Measurements from ENCODE around the gene CST9L.

The CST9L gene

DNA sequence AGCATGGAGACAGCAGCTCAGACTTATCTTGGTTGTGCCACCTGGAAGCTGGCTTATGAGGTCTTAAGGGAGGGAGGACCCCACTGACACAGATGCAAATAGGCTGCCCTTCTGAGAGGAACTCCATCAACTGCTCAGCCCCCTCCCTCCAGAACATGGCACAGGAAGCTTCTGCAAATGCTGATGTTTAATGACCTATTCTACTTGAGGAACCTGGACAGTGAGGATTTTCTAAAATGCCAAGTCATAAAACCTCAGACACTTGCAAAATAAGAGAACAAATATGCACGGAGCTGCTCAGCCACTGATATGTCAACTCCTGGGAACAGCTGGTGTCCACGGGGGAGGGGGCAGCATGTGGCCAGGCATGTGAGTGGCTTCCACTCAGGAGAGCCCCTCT is 34.0 kb upstream of the CST9L start:
- DNase-seq (ENCODE audit: low read depth): no peak
- TF ChIP-seq, protein P1, sequence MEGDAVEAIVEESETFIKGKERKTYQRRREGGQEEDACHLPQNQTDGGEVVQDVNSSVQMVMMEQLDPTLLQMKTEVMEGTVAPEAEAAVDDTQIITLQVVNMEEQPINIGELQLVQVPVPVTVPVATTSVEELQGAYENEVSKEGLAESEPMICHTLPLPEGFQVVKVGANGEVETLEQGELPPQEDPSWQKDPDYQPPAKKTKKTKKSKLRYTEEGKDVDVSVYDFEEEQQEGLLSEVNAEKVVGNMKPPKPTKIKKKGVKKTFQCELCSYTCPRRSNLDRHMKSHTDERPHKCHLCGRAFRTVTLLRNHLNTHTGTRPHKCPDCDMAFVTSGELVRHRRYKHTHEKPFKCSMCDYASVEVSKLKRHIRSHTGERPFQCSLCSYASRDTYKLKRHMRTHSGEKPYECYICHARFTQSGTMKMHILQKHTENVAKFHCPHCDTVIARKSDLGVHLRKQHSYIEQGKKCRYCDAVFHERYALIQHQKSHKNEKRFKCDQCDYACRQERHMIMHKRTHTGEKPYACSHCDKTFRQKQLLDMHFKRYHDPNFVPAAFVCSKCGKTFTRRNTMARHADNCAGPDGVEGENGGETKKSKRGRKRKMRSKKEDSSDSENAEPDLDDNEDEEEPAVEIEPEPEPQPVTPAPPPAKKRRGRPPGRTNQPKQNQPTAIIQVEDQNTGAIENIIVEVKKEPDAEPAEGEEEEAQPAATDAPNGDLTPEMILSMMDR (IDR thresholded peaks at IDR 0.05; ENCODE audit: control insufficient read depth, extremely low read depth, insufficient read depth): no peak
- H3K4me3 ChIP-seq (ENCODE audit: low read depth, low read length): no peak overlapping the region

DNA sequence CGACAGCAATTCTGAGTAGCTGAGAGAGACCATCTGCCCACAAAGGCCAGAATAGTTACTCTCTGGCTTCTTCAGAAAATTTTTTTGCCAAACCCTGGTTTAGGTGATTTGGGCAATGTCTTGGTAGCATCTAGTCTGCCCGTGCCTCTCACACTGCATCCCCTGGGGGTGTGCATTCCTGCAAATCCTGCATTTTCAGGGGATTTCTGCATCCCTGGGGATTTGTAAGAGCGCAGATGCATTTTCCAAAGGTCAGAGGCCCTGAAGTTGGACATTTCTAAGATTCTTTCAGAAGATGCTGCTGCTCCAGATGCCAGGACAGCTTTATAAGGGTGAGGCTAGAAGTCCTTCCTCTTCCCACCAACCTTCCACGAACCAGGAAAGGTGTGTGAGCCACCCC is 33.4 kb upstream of the CST9L start:
- no peak overlapping the region for H3K4me3 ChIP-seq (ENCODE audit: low read depth, low read length)
- DNase-seq (ENCODE audit: low read depth): no peak
- TF ChIP-seq, protein P1 (IDR thresholded peaks at IDR 0.05; ENCODE audit: control insufficient read depth, extremely low read depth, insufficient read depth): no peak

DNA sequence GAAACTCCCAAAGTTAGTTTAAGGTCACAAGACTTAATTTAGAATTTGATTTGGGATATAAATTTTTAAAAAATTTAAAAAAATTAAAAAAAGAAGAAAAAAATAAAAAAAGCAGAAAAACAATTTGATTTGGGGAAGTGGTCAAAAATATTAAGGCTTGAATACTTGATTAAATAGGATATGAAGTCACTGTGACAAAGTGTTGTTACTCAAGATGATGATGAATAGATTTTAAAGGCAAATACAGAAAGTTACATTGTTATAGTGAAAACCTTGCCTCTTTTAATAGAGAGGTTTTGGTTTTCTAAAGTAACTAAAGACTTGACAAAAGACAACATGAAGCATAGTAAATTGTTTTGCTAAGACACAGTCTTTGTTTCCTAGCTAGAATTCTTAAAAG is 30.2 kb upstream of the CST9L start:
- DNase-seq (ENCODE audit: low read depth): no peak
- TF ChIP-seq, protein P1 (IDR thresholded peaks at IDR 0.05; ENCODE audit: control insufficient read depth, extremely low read depth, insufficient read depth): no peak
- no peak overlapping the region for H3K4me3 ChIP-seq (ENCODE audit: low read depth, low read length)

GRCh38 chr20:23596579-23597250 is 28.4 kb upstream of the CST9L start:
- no peak for DNase-seq (ENCODE audit: low read depth)
- TF ChIP-seq, protein P1 (IDR thresholded peaks at IDR 0.05; ENCODE audit: control insufficient read depth, extremely low read depth, insufficient read depth): no peak
- no peak overlapping the region for H3K4me3 ChIP-seq (ENCODE audit: low read depth, low read length)

DNA sequence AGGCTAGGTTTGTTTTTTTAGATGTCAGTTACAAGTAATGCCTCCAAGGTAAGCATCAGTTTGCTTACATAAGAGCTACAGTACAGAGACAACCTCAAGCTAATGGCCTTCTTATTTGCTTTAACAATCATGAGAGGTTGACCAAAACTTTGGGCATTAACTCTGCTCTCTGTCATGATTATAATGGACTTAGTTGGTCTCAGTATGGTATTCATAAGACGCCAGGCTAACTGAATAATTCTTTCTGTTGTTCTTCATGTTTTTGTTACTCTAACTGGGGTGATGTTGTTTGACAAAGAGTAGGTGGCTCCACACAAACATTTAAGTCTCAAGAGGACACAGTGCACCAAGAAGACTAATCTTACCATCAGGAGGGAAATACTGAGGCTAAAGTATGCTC is 27.7 kb upstream of the CST9L start:
- TF ChIP-seq, protein P1 (IDR thresholded peaks at IDR 0.05; ENCODE audit: control insufficient read depth, extremely low read depth, insufficient read depth): no peak
- no peak for DNase-seq (ENCODE audit: low read depth)
- no peak overlapping the region for H3K4me3 ChIP-seq (ENCODE audit: low read depth, low read length)

- no peak for DNase-seq (ENCODE audit: low read depth)
- TF ChIP-seq, protein P1 (IDR thresholded peaks at IDR 0.05; ENCODE audit: control insufficient read depth, extremely low read depth, insufficient read depth): no peak
- no peak overlapping the region for H3K4me3 ChIP-seq (ENCODE audit: low read depth, low read length)
These were observed 20.4 kb upstream of the CST9L start for GRCh38 chr20:23588434-23589403.

Data from LNCaP clone FGC (cell line).